A549 (cell line): ENCODE data around the gene FAM151B. TPM values are rescaled to one million over a fixed set of nuclear protein-coding genes. Genes with fewer than 3 reads are reported as not detected.
A peak's percentile ranks its signal among the peaks of the same experiment; 100 is the strongest.

Experiments used
- ATAC-seq, 2 experiments: fragments of 200-7000 bp in 1 of 2; fragments of >200 bp in 1 of 2; cut with Nextera tagmentation in 1 of 2; cut with Tn5 transposase in 1 of 2; 3 replicates each; pipeline versions ENCODE4 v1.8.0 to v1.9.1; 2018 to 2020; ENCODE audit warnings: mild to moderate bottlenecking in 1 of 2, moderate library complexity in 1 of 2
- CTCF ChIA-PET: fragments of 300-600 bp; sonication (Branson Sonifier 250); formaldehyde crosslinking; extraction: SDS; loops from one replicate; lab custom pipeline; 2021; ENCODE audit warnings: antibody characterized with exemption, inconsistent platforms; lab: Yijun Ruan, JAX
- POLR2A ChIA-PET: fragments of 350-600 bp; formaldehyde crosslinking; extraction: SDS; loops from one replicate; lab custom pipeline; 2021; ENCODE audit warnings: antibody characterized with exemption, inconsistent platforms; lab: Yijun Ruan, JAX
- DNase-seq, 2 experiments: peaks; one replicate each; pipeline versions ENCODE4 v3.0.0 to v3.0.0-alpha.2; 2011 to 2016; ENCODE audit warnings: low read depth in 1 of 2, low spot score in 1 of 2
- FAIRE-seq: peaks from 2 replicates; lab custom pipeline; 2011; peaks lifted over from hg19 to GRCh38; lab: Jason Lieb, UNC
- H3K27ac ChIP-seq, 2 experiments: fragments of >200 bp; sonication (Bioruptor Twin); formaldehyde crosslinking; 3 replicates each; pipeline ENCODE4 v1.5.1; 2016 to 2017
- H3K4me1 ChIP-seq: fragments of >200 bp; sonication (Bioruptor Twin); formaldehyde crosslinking; 3 replicates; pipeline ENCODE4 v1.6.1; 2016
- H3K4me2 ChIP-seq: fragments of >200 bp; sonication (Bioruptor Twin); formaldehyde crosslinking; 3 replicates; pipeline ENCODE4 v1.6.1; 2016
- H3K4me3 ChIP-seq: fragments of >200 bp; sonication (Bioruptor Twin); formaldehyde crosslinking; 3 replicates; pipeline ENCODE4 v1.5.1; 2016
- H3K9me3 ChIP-seq: fragments of >200 bp; sonication (Bioruptor Twin); formaldehyde crosslinking; 3 replicates; pipeline ENCODE4 v1.6.1; 2016
- CBX8 ChIP-seq: fragments of 200-600 bp; sonication (generic); IDR thresholded peaks from 2 replicates; pipeline ENCODE4 v1.6.1; 2016
- CEBPB ChIP-seq, 2 experiments: fragments of >200 bp in 1 of 2; sonication (Bioruptor Twin) in 1 of 2; formaldehyde crosslinking in 1 of 2; IDR thresholded peaks; 2 replicates each; pipeline ENCODE4 v1.6.1; 2012 to 2016
- CHD2 ChIP-seq: fragments of 150-350 bp; IDR thresholded peaks from 2 replicates; pipeline ENCODE4 v1.6.1; 2014; ENCODE audit warnings: low read length; ENCODE audit not compliant: partially characterized antibody
- CHD4 ChIP-seq: fragments of 200-600 bp; sonication (generic); IDR thresholded peaks from 2 replicates; pipeline ENCODE4 v1.6.1; 2016; ENCODE audit warnings: antibody characterized with exemption, mild to moderate bottlenecking, borderline replicate concordance
- EHF ChIP-seq: fragments of 250-450 bp; sonication (Bioruptor Pico); IDR thresholded peaks from 2 replicates; pipeline ENCODE4 v1.5.0; 2020; ENCODE audit warnings: mild to moderate bottlenecking
- FOXS1 ChIP-seq: fragments of 250-450 bp; sonication (Bioruptor Pico); IDR thresholded peaks from 2 replicates; pipeline ENCODE4 v1.5.0; 2020; ENCODE audit warnings: mild to moderate bottlenecking, moderate library complexity
- HDAC2 ChIP-seq: fragments of 200-600 bp; sonication (generic); IDR thresholded peaks from 2 replicates; pipeline ENCODE4 v1.6.1; 2016
- HOXA7 ChIP-seq: fragments of 250-450 bp; sonication (Bioruptor Pico); IDR thresholded peaks from 2 replicates; pipeline ENCODE4 v1.5.0; 2020; ENCODE audit warnings: mild to moderate bottlenecking, moderate library complexity
- MAFK ChIP-seq: fragments of 450-650 bp; IDR thresholded peaks from 2 replicates; pipeline ENCODE4 v1.6.1; 2014; ENCODE audit not compliant: partially characterized antibody
- NFE2L2 ChIP-seq: fragments of 150-350 bp; conservative IDR thresholded peaks from 2 replicates; pipeline ENCODE4 v1.6.1; 2014; ENCODE audit warnings: low read length
- PBX3 ChIP-seq: IDR thresholded peaks from 2 replicates; pipeline ENCODE4 v1.6.1; 2012
- POLR2AphosphoS2 ChIP-seq: conservative IDR thresholded peaks from 2 replicates; pipeline ENCODE4 v1.6.1; 2012; ENCODE audit warnings: low read length, improper control_type of control experiment, inconsistent platforms
- RARB ChIP-seq: fragments of 250-450 bp; sonication (Bioruptor Pico); IDR thresholded peaks from 2 replicates; pipeline ENCODE4 v1.8.0; 2021; ENCODE audit warnings: mild to moderate bottlenecking, moderate library complexity
- RCOR1 ChIP-seq: fragments of 150-350 bp; IDR thresholded peaks from 2 replicates; pipeline ENCODE4 v1.6.1; 2014; ENCODE audit warnings: antibody characterized with exemption, low read length, low read depth
- RNF2 ChIP-seq: fragments of 200-600 bp; sonication (generic); IDR thresholded peaks from 2 replicates; pipeline ENCODE4 v1.6.1; 2016; ENCODE audit warnings: low read depth, mild to moderate bottlenecking, antibody characterized with exemption, moderate library complexity, borderline replicate concordance
- SMC3 ChIP-seq: fragments of >200 bp; sonication (Bioruptor Twin); formaldehyde crosslinking; IDR thresholded peaks from 3 replicates; pipeline ENCODE4 v1.6.1; 2018; ENCODE audit warnings: inconsistent platforms
- USF2 ChIP-seq: fragments of 450-650 bp; IDR thresholded peaks from 2 replicates; pipeline ENCODE4 v1.6.1; 2014; ENCODE audit warnings: antibody characterized with exemption
- ZNF302 ChIP-seq: fragments of 250-450 bp; sonication (Bioruptor Pico); IDR thresholded peaks from 2 replicates; pipeline ENCODE4 v1.9.0; 2021; ENCODE audit warnings: inconsistent platforms, mild to moderate bottlenecking, moderate library complexity
- WGBS: methylation state at CpG from one replicate; pipeline ENCODE4 v1.1.6; 2017; ENCODE audit errors: missing lambda C conversion rate; 5-methylcytosine and 5-hydroxymethylcytosine counted together
- polyA plus RNA-seq, 4 experiments: library from polyadenylated mRNA; depleted of rRNA in 3 of 4; stranded (reverse); fragments of >200 nt; fragmentation: RNase III in 1 of 4; extraction: RNeasy Plus Mini Kit Qiagen cat#74134 plus additional on column Dnase treatment in 1 of 4; gene quantifications; 2 replicates in 3 of 4; 3 replicates in 1 of 4; pipeline ENCODE4 v1.2.3, GENCODE V29; 2011 to 2017
- TF ChIP-seq, protein P1 (sequence below): IDR thresholded peaks from 2 replicates; pipeline ENCODE4 v1.6.1; 2012
- TF ChIP-seq, protein P2 (sequence below): IDR thresholded peaks from 2 replicates; pipeline ENCODE4 v1.6.1; 2012; ENCODE audit warnings: low read depth, borderline replicate concordance
- TF ChIP-seq, protein P3 (sequence below): fragments of 250-450 bp; sonication (Bioruptor Pico); IDR thresholded peaks from 2 replicates; pipeline ENCODE4 v1.5.0; 2020; ENCODE audit warnings: low read depth, mild to moderate bottlenecking, moderate library complexity
- TF ChIP-seq, protein P4 (sequence below): fragments of >200 bp; sonication (Bioruptor Twin); formaldehyde crosslinking; IDR thresholded peaks from 2 replicates; pipeline ENCODE4 v1.6.1; 2016

FAM151B gene
- polyA plus RNA-seq, 2 of the 4 experiments (the other 2 are of a cell fraction) = 2.2 to 3.2 TPM

- Histone ChIP-seq H3K4me3 (peak overlapping the region; percentile 47), H3K9me3 (no peaks in the 10 kb centered on the region), H3K4me1 (peaks cover 9% of the 10 kb centered on the region; the same call in 2 of the 3 replicates), H3K27ac (peak overlapping the region in 1 of 2 experiments; percentile 42; a peak in 3 of 6 replicates), H3K4me2 (peak overlapping the region; percentile 96)
- TF ChIP-seq FOXS1 (no peak), ZNF302 (CRISPR knock-in tag) (no peak), CHD2 (no peak), PBX3 (no peak), RCOR1 (no peak), SMC3 (no peak), HDAC2 (no peak)
- peak; percentile 26 to 32; a peak in 3 of 6 replicates for ATAC-seq
- ChIA-PET POLR2A (no interaction called here), CTCF (interaction anchor here (0.9 kb wide), 1 partner anchor 226 kb away, joined by 3 read pairs; no protein-coding TSS in a partner anchor)
- FAIRE-seq = no peak
- no peak for DNase-seq
- 32% methylated on average over 29 of the region's 89 CpGs for WGBS
These were observed 81.4 kb downstream of the FAM151B start for GRCh38 chr5:80569086-80569960.

DNA sequence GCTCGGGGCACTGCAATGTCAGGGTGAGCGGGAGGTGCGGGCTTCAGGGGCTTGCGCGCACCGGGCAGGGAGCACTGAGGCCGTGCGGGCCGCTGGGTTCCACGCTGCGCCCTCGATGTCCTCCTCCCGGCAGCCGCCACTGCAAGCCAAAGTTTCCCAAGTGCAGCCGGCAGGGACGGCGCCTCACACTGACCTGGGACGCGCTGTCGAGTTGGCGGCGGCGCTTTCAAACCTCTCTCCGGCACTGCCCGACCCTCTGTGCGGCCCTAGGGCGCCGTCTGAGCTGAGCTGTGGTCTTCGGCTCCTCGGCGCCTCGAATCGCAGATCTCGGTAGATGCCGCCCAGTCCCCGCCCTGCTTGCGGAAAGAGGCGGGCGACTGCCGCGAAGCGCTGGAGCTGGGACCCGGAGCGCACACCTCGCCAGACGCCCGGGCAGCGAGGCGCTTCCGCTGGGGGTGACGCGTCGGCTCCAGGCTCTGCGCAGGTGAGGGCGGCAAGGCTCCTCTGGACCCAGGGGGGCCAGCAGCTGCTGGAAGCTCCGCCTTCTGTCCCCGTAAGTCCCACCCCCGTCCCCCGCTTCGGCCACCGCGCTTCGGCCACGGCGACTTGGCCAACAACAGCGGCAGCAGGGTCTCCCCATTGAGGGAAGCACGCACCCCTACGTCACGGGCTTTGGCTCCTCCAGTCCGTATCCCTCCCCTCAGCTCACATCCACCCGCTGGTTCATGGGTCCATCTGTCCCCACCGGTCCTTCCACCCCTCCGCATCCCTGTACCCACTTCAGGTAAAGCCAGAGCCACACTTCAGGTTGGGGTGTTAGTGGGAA lies 82.3 kb downstream of the FAM151B start, which contains the start of gene ANKRD34B:
Gene ANKRD34B (minus strand): TSS at position 320 of the 826 bp plus-strand sequence. CDS start 10,261 bp downstream, outside the sequence.
- Histone ChIP-seq H3K27ac (peak within 1 kb of the TSS in 1 of 2 experiments; percentile 42; a peak in 3 of 6 replicates), H3K4me3 (peak within 1 kb of the TSS; percentile 47)
- TF ChIP-seq, protein P1, sequence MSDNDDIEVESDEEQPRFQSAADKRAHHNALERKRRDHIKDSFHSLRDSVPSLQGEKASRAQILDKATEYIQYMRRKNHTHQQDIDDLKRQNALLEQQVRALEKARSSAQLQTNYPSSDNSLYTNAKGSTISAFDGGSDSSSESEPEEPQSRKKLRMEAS = peak; percentile 65
- TF ChIP-seq, protein P2, sequence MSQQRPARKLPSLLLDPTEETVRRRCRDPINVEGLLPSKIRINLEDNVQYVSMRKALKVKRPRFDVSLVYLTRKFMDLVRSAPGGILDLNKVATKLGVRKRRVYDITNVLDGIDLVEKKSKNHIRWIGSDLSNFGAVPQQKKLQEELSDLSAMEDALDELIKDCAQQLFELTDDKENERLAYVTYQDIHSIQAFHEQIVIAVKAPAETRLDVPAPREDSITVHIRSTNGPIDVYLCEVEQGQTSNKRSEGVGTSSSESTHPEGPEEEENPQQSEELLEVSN = peak; percentile 70
- TF ChIP-seq NFE2L2 = no peak
- TF ChIP-seq RNF2 = 0 out of 2 replicates have a peak, but pooled peaks have one; percentile 42
- TF ChIP-seq, all 56 proteins: peak for 3
- Histone ChIP-seq H3K4me2 (peak within 1 kb of the TSS; percentile 96), H3K4me1 (peaks cover 9% of the 10 kb centered on the region; the same call in 2 of the 3 replicates), H3K9me3 (no peaks in the 10 kb centered on the region)
- ChIA-PET POLR2A (no interaction called here), CTCF (no interaction called here)
- FAIRE-seq (no peak), ATAC-seq (peak; percentile 73 to 84), DNase-seq (peak; percentile 29 to 38)
- WGBS = 11% methylated on average over 17 of the region's 73 CpGs

GRCh38 chr5:80573062-80573461 lies 85.2 kb downstream of the FAM151B start:
- no peak overlapping the region for H3K4me2 ChIP-seq
- 38% methylated on average over 3 of the region's 3 CpGs for WGBS
- no peak for ATAC-seq
- ChIA-PET CTCF (no interaction called here), POLR2A (interaction anchor here (1.3 kb wide), 1 partner anchor 82 kb away, joined by 4 read pairs; the partner anchor contains the start of genes DHFR and MSH3)
- H3K9me3 ChIP-seq = no peaks in the 10 kb centered on the region
- H3K27ac ChIP-seq = no peak overlapping the region
- no peak overlapping the region for H3K4me3 ChIP-seq
- DNase-seq = no peak
- TF ChIP-seq FOXS1 = no peak
- no peak for TF ChIP-seq EHF (CRISPR knock-in tag)
- TF ChIP-seq MAFK = no peak
- TF ChIP-seq CHD4 = no peak
- no peak for TF ChIP-seq CBX8
- TF ChIP-seq HOXA7 = no peak
- TF ChIP-seq USF2 = no peak
- TF ChIP-seq, protein P3, sequence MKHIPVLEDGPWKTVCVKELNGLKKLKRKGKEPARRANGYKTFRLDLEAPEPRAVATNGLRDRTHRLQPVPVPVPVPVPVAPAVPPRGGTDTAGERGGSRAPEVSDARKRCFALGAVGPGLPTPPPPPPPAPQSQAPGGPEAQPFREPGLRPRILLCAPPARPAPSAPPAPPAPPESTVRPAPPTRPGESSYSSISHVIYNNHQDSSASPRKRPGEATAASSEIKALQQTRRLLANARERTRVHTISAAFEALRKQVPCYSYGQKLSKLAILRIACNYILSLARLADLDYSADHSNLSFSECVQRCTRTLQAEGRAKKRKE = no peak
- no peak for TF ChIP-seq CHD2
- no peak for TF ChIP-seq POLR2AphosphoS2
- TF ChIP-seq, protein P4, sequence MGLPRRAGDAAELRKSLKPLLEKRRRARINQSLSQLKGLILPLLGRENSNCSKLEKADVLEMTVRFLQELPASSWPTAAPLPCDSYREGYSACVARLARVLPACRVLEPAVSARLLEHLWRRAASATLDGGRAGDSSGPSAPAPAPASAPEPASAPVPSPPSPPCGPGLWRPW = no peak
- no peak for TF ChIP-seq CEBPB (IDR thresholded peaks at IDR 0.05)
- no peak for TF ChIP-seq RARB
- FAIRE-seq = no peak
- H3K4me1 ChIP-seq = peaks cover 9% of the 10 kb centered on the region; the same call in 2 of the 3 replicates
